Loucy (cell line): ENCODE measurements around the gene RPRD2.

Source experiments
- H2AFZ ChIP-seq: fragments of 200-600 bp; sonication (generic); 2 replicates; pipeline ENCODE4 v1.6.0; 2016; ENCODE audit warnings: antibody characterized with exemption, mild to moderate bottlenecking, low read length, moderate library complexity
- H3F3A ChIP-seq: fragments of 200-600 bp; 2 replicates; pipeline ENCODE4 v1.6.0; 2016; ENCODE audit warnings: antibody characterized with exemption, low read depth, mild to moderate bottlenecking
- H3K27me3 ChIP-seq: fragments of 200-600 bp; sonication (generic); 2 replicates; pipeline ENCODE4 v1.6.1; 2014; ENCODE audit warnings: low read length, mild to moderate bottlenecking; ENCODE audit not compliant: insufficient read depth, poor library complexity, severe bottlenecking
- H3K36me3 ChIP-seq: fragments of 200-600 bp; sonication (generic); 2 replicates; pipeline ENCODE4 v1.6.1; 2016; ENCODE audit warnings: low read length; ENCODE audit not compliant: insufficient read depth
- H3K4me1 ChIP-seq: fragments of 200-600 bp; sonication (generic); 2 replicates; pipeline ENCODE4 v1.5.1; 2014; ENCODE audit warnings: low read length, mild to moderate bottlenecking; ENCODE audit not compliant: insufficient read depth, poor library complexity, severe bottlenecking
- H3K4me2 ChIP-seq: fragments of 200-600 bp; sonication (generic); 2 replicates; pipeline ENCODE4 v1.6.0; 2014; ENCODE audit warnings: antibody characterized with exemption, low read length, low read depth, mild to moderate bottlenecking; ENCODE audit not compliant: poor library complexity, severe bottlenecking
- H3K4me3 ChIP-seq: fragments of 200-600 bp; sonication (generic); 2 replicates; pipeline ENCODE4 v1.5.1; 2014; ENCODE audit warnings: low read length, mild to moderate bottlenecking, mixed read lengths; ENCODE audit not compliant: poor library complexity, severe bottlenecking
- H3K79me2 ChIP-seq: fragments of 200-600 bp; sonication (generic); 2 replicates; pipeline ENCODE4 v1.6.1; 2014; ENCODE audit warnings: low read length; ENCODE audit not compliant: insufficient read depth
- H3K9ac ChIP-seq: fragments of 200-600 bp; sonication (generic); 2 replicates; pipeline ENCODE4 v1.6.0; 2014; ENCODE audit warnings: mild to moderate bottlenecking, low read depth, low read length, moderate library complexity; ENCODE audit not compliant: poor library complexity, severe bottlenecking
- H3K9me2 ChIP-seq: fragments of 200-600 bp; sonication (generic); replicated peaks from 2 replicates; pipeline ENCODE4 v1.6.1; 2016; ENCODE audit warnings: low read depth, low read length, mixed read lengths
- H3K9me3 ChIP-seq: fragments of 200-600 bp; sonication (generic); 2 replicates; pipeline ENCODE4 v1.6.1; 2014; ENCODE audit warnings: mild to moderate bottlenecking, antibody characterized with exemption, low read length, low read depth; ENCODE audit not compliant: insufficient read depth
- H4K20me1 ChIP-seq: fragments of 200-600 bp; sonication (generic); 2 replicates; pipeline ENCODE4 v1.6.0; 2014; ENCODE audit warnings: antibody characterized with exemption, low read length, mild to moderate bottlenecking; ENCODE audit not compliant: insufficient read depth, poor library complexity, severe bottlenecking
- CTCF ChIP-seq: fragments of 200-600 bp; sonication (generic); conservative IDR thresholded peaks from 2 replicates; pipeline ENCODE4 v1.5.1; 2014; ENCODE audit warnings: mild to moderate bottlenecking, antibody characterized with exemption, low read length
- EZH2phosphoT487 ChIP-seq: fragments of 200-600 bp; IDR thresholded peaks from 2 replicates; pipeline ENCODE4 v1.6.1; 2018; ENCODE audit warnings: antibody characterized with exemption, mild to moderate bottlenecking, moderate library complexity, borderline replicate concordance

The RPRD2 gene

GRCh38 chr1:150410582-150411101 is 46.7 kb downstream of the RPRD2 start:
- TF ChIP-seq EZH2phosphoT487, result no peak
- TF ChIP-seq CTCF, result no peak
- Histone ChIP-seq H3K9me2 (no peaks in the 10 kb centered on the region), H4K20me1 (peaks cover 63% of the 10 kb centered on the region), H3K4me1 (no peaks in the 10 kb centered on the region), H3F3A (no peaks in the 10 kb centered on the region), H3K9me3 (no peaks in the 10 kb centered on the region), H3K36me3 (peaks cover 5% of the 10 kb centered on the region; the same call in 1 of the 2 replicates), H2AFZ (no peak overlapping the region), H3K4me3 (no peak overlapping the region), H3K79me2 (peaks cover 95% of the 10 kb centered on the region), H3K9ac (no peak overlapping the region), H3K4me2 (no peak overlapping the region), H3K27me3 (no peaks in the 10 kb centered on the region)

- Histone ChIP-seq H2AFZ (no peak overlapping the region), H4K20me1 (peaks cover 46% of the 10 kb centered on the region), H3K9me3 (no peaks in the 10 kb centered on the region), H3K79me2 (peaks cover 73% of the 10 kb centered on the region), H3K4me3 (no peak overlapping the region), H3K27me3 (no peaks in the 10 kb centered on the region), H3K9me2 (no peaks in the 10 kb centered on the region), H3K36me3 (peaks cover 32% of the 10 kb centered on the region), H3K4me1 (no peaks in the 10 kb centered on the region), H3K4me2 (no peak overlapping the region), H3K9ac (no peak overlapping the region), H3F3A (no peaks in the 10 kb centered on the region)
- TF ChIP-seq EZH2phosphoT487 (no peak), CTCF (no peak)
These were observed 50.6 kb downstream of the RPRD2 start for GRCh38 chr1:150414592-150414991.

GRCh38 chr1:150415800-150416199 is 51.9 kb downstream of the RPRD2 start:
- Histone ChIP-seq H3K4me2 (no peak overlapping the region), H3K9me3 (no peaks in the 10 kb centered on the region), H3K4me1 (no peaks in the 10 kb centered on the region), H3K36me3 (peaks cover 40% of the 10 kb centered on the region), H3K4me3 (no peak overlapping the region), H3K9me2 (no peaks in the 10 kb centered on the region), H3K79me2 (peaks cover 61% of the 10 kb centered on the region), H4K20me1 (peaks cover 35% of the 10 kb centered on the region), H2AFZ (no peak overlapping the region), H3F3A (no peaks in the 10 kb centered on the region), H3K9ac (no peak overlapping the region), H3K27me3 (no peaks in the 10 kb centered on the region)
- TF ChIP-seq CTCF (no peak), EZH2phosphoT487 (no peak)
